HEK293 (cell line): ENCODE measurements around the gene SLC12A3.

Experiments
- BCL11B ChIP-seq: fragments of 450-650 bp; formaldehyde crosslinking; IDR thresholded peaks from 2 replicates; pipeline ENCODE4 v1.5.1; 2016; ENCODE audit warnings: low read depth, missing biosample characterization, missing genetic modification characterization
- GLIS2 ChIP-seq: fragments of 450-650 bp; formaldehyde crosslinking; IDR thresholded peaks from 2 replicates; pipeline ENCODE4 v1.5.1; 2016; ENCODE audit warnings: missing biosample characterization, missing genetic modification characterization
- INSM2 ChIP-seq: fragments of 450-650 bp; formaldehyde crosslinking; IDR thresholded peaks from 2 replicates; pipeline ENCODE4 v1.5.1; 2016; ENCODE audit warnings: missing biosample characterization, missing genetic modification characterization
- REST ChIP-seq: fragments of 450-650 bp; formaldehyde crosslinking; IDR thresholded peaks from 2 replicates; pipeline ENCODE4 v1.5.1; 2016; ENCODE audit warnings: missing biosample characterization, missing genetic modification characterization
- SP3 ChIP-seq: fragments of 450-650 bp; formaldehyde crosslinking; IDR thresholded peaks from 2 replicates; pipeline ENCODE4 v1.5.1; 2016; ENCODE audit warnings: missing biosample characterization, missing genetic modification characterization
- ZBTB21 ChIP-seq: fragments of 450-650 bp; formaldehyde crosslinking; IDR thresholded peaks from 2 replicates; pipeline ENCODE4 v1.5.1; 2017; ENCODE audit warnings: missing biosample characterization, missing genetic modification characterization
- ZBTB49 ChIP-seq: fragments of 450-650 bp; formaldehyde crosslinking; IDR thresholded peaks from 2 replicates; pipeline ENCODE4 v1.5.1; 2016; ENCODE audit warnings: missing biosample characterization, missing genetic modification characterization, low read depth
- ZBTB8A ChIP-seq: fragments of 450-650 bp; formaldehyde crosslinking; IDR thresholded peaks from 2 replicates; pipeline ENCODE4 v1.5.1; 2016; ENCODE audit warnings: missing biosample characterization, missing genetic modification characterization
- ZFHX2 ChIP-seq: fragments of 450-650 bp; formaldehyde crosslinking; conservative IDR thresholded peaks from 2 replicates; pipeline ENCODE4 v1.5.1; 2016; ENCODE audit warnings: missing biosample characterization, missing genetic modification characterization
- ZIC2 ChIP-seq: fragments of 450-650 bp; formaldehyde crosslinking; IDR thresholded peaks from 2 replicates; pipeline ENCODE4 v1.5.1; 2016; ENCODE audit warnings: missing biosample characterization, missing genetic modification characterization
- ZNF169 ChIP-seq: fragments of 450-650 bp; formaldehyde crosslinking; IDR thresholded peaks from 2 replicates; pipeline ENCODE4 v1.5.1; 2016; ENCODE audit warnings: missing biosample characterization, missing genetic modification characterization
- ZNF174 ChIP-seq: fragments of 450-650 bp; formaldehyde crosslinking; IDR thresholded peaks from 2 replicates; pipeline ENCODE4 v1.5.0; 2017; ENCODE audit warnings: missing biosample characterization, mild to moderate bottlenecking, missing genetic modification characterization
- ZNF266 ChIP-seq: fragments of 450-650 bp; formaldehyde crosslinking; IDR thresholded peaks from 2 replicates; pipeline ENCODE4 v1.5.1; 2016; ENCODE audit warnings: missing biosample characterization, missing genetic modification characterization, low read depth
- ZNF394 ChIP-seq: fragments of 450-650 bp; formaldehyde crosslinking; IDR thresholded peaks from 2 replicates; pipeline ENCODE4 v1.5.1; 2016; ENCODE audit warnings: missing biosample characterization, missing genetic modification characterization, mild to moderate bottlenecking, moderate library complexity, borderline replicate concordance
- ZNF48 ChIP-seq: fragments of 450-650 bp; formaldehyde crosslinking; IDR thresholded peaks from 2 replicates; pipeline ENCODE4 v1.5.1; 2016; ENCODE audit warnings: missing biosample characterization, missing genetic modification characterization
- ZNF530 ChIP-seq: fragments of 450-650 bp; formaldehyde crosslinking; IDR thresholded peaks from 2 replicates; pipeline ENCODE4 v1.5.1; 2016; ENCODE audit warnings: low read depth, missing biosample characterization, missing genetic modification characterization
- ZNF560 ChIP-seq: fragments of 450-650 bp; formaldehyde crosslinking; IDR thresholded peaks from 2 replicates; pipeline ENCODE4 v1.5.1; 2017; ENCODE audit warnings: missing biosample characterization, missing genetic modification characterization, borderline replicate concordance
- ZNF76 ChIP-seq: fragments of 450-650 bp; formaldehyde crosslinking; IDR thresholded peaks from 2 replicates; pipeline ENCODE4; 2016; ENCODE audit warnings: low read depth, missing biosample characterization, missing genetic modification characterization, borderline replicate concordance
- ZNF837 ChIP-seq: fragments of 450-650 bp; formaldehyde crosslinking; IDR thresholded peaks from 2 replicates; pipeline ENCODE4 v1.5.1; 2016; ENCODE audit warnings: missing biosample characterization, missing genetic modification characterization
- ZSCAN5A ChIP-seq: fragments of 450-650 bp; formaldehyde crosslinking; IDR thresholded peaks from 2 replicates; pipeline ENCODE4 v1.5.1; 2016; ENCODE audit warnings: missing biosample characterization, missing genetic modification characterization
- ZXDB ChIP-seq: fragments of 450-650 bp; formaldehyde crosslinking; IDR thresholded peaks from 2 replicates; pipeline ENCODE4 v1.5.1; 2016; ENCODE audit warnings: missing biosample characterization, missing genetic modification characterization

Gene SLC12A3

GRCh38 chr16:56931892-56932720 lies 67.1 kb downstream of the SLC12A3 start, which contains the start of gene HERPUD1 (continued):
- peak; percentile 26; the same call in 1 of the 2 replicates for TF ChIP-seq ZNF76 (tag by site-specific recombination)
- TF ChIP-seq ZNF530 (tag by site-specific recombination), result no peak
- peak; percentile 21; the same call in 1 of the 2 replicates for TF ChIP-seq BCL11B (tag by site-specific recombination)
- peak; percentile 54 for TF ChIP-seq SP3 (tag by site-specific recombination)
- no peak for TF ChIP-seq ZNF174
- peak; percentile 70 for TF ChIP-seq ZFHX2 (tag by site-specific recombination)
- no peak for TF ChIP-seq REST
- TF ChIP-seq ZNF837 (tag by site-specific recombination), result 0 out of 2 replicates have a peak, but pooled peaks have one; percentile 33
- peak; percentile 56; the same call in 1 of the 2 replicates for TF ChIP-seq ZBTB21 (tag by site-specific recombination)
- no peak for TF ChIP-seq ZNF48 (tag by site-specific recombination)
- TF ChIP-seq INSM2, result no peak
- TF ChIP-seq ZNF560 (tag by site-specific recombination), result no peak
- no peak for TF ChIP-seq ZBTB49 (tag by site-specific recombination)
- TF ChIP-seq ZNF169 (tag by site-specific recombination), result peak; percentile 71; the same call in 1 of the 2 replicates
- no peak for TF ChIP-seq ZNF266 (tag by site-specific recombination)
- TF ChIP-seq ZIC2 (tag by site-specific recombination), result no peak
- TF ChIP-seq ZXDB, result peak; percentile 18; the same call in 1 of the 2 replicates
- peak; percentile 41; the same call in 1 of the 2 replicates for TF ChIP-seq ZSCAN5A
- peak; percentile 68; the same call in 1 of the 2 replicates for TF ChIP-seq GLIS2
- TF ChIP-seq ZNF394 (tag by site-specific recombination), result peak; percentile 37; the same call in 1 of the 2 replicates
- peak; percentile 86 for TF ChIP-seq ZBTB8A (tag by site-specific recombination)
